Stomach smooth muscle (tissue), 2 donors: ENCODE data around the gene KRT38.
"Not testable (repeated sequence)": the region's sequence is repeated elsewhere in the genome, so short reads cannot be mapped to it uniquely, and the experiment has no call there.

Experiments
- H3K27ac ChIP-seq: one replicate; pipeline ENCODE4 v1.7.0; 2013; ENCODE audit warnings: mild to moderate bottlenecking, low read length, inconsistent platforms
- H3K27me3 ChIP-seq, 2 donors: one replicate each; pipeline ENCODE4 v1.7.0; 2013; ENCODE audit warnings: low read length in 2 of 2; ENCODE audit not compliant: insufficient read depth in 2 of 2, control insufficient read depth in 1 of 2
- H3K36me3 ChIP-seq, 2 donors: one replicate each; pipeline ENCODE4 v1.7.0; 2013; ENCODE audit warnings: low read length in 2 of 2; ENCODE audit not compliant: control insufficient read depth in 2 of 2, insufficient read depth in 2 of 2
- H3K4me1 ChIP-seq: one replicate; pipeline ENCODE4 v1.7.0; 2013; ENCODE audit warnings: low read length; ENCODE audit not compliant: control insufficient read depth, insufficient read depth
- H3K4me3 ChIP-seq, 2 donors: one replicate each; pipeline ENCODE4 v1.7.0; 2013; ENCODE audit warnings: low read length in 2 of 2
- H3K9ac ChIP-seq, 2 donors: one replicate each; pipeline ENCODE4 v1.7.0; 2013; ENCODE audit warnings: low read length in 2 of 2, mild to moderate bottlenecking in 1 of 2
- H3K9me3 ChIP-seq, 2 donors: one replicate each; pipeline ENCODE4 v1.7.0; 2013; ENCODE audit warnings: low read length in 2 of 2; ENCODE audit not compliant: control insufficient read depth in 2 of 2
- donor health status: healthy.
- donor health status: Pancreatic carcinoma.

Gene KRT38

GRCh38 chr17:41442739-41443138, 2.0 kb upstream of the KRT38 start:
- H3K9me3 ChIP-seq, result no peaks in the 10 kb centered on the region
- H3K36me3 ChIP-seq, result no peaks in the 10 kb centered on the region
- H3K4me1 ChIP-seq, result no peaks in the 10 kb centered on the region
- no peak overlapping the region for H3K4me3 ChIP-seq
- no peak overlapping the region for H3K9ac ChIP-seq
- H3K27me3 ChIP-seq, result peaks cover 0 to 5% of the 10 kb centered on the region in 2 donors
- H3K27ac ChIP-seq, result no peak overlapping the region

- no peaks in the 10 kb centered on the region for H3K36me3 ChIP-seq
- peaks cover 0 to 2% of the 10 kb centered on the region in 2 donors for H3K27me3 ChIP-seq
- H3K27ac ChIP-seq, result no peak overlapping the region
- no peak overlapping the region for H3K9ac ChIP-seq
- no peak overlapping the region for H3K4me3 ChIP-seq
- peaks cover 1% of the 10 kb centered on the region for H3K4me1 ChIP-seq
- no peaks in the 10 kb centered on the region for H3K9me3 ChIP-seq
These were observed 1.4 kb downstream of the KRT38 start for GRCh38 chr17:41439375-41439774.

GRCh38 chr17:41437769-41438168, 3.0 kb downstream of the KRT38 start:
- Histone ChIP-seq H3K36me3 (no peaks in the 10 kb centered on the region), H3K27ac (no peak overlapping the region), H3K27me3 (no peaks in the 10 kb centered on the region), H3K9me3 (no peaks in the 10 kb centered on the region), H3K9ac (no peak overlapping the region), H3K4me3 (no peak overlapping the region), H3K4me1 (peaks cover 5% of the 10 kb centered on the region)

GRCh38 chr17:41437254-41437653, 3.5 kb downstream of the KRT38 start:
- Histone ChIP-seq H3K27me3 (no peaks in the 10 kb centered on the region), H3K4me1 (peaks cover 5% of the 10 kb centered on the region), H3K4me3 (no peak overlapping the region)

GRCh38 chr17:41434415-41434814, 6.4 kb downstream of the KRT38 start:
- H3K4me1 ChIP-seq, result peaks cover 5% of the 10 kb centered on the region
- H3K27ac ChIP-seq, result no peak overlapping the region
- no peaks in the 10 kb centered on the region for H3K9me3 ChIP-seq
- peak overlapping the region in 1 of 2 donors; percentile 9 for H3K4me3 ChIP-seq
- H3K36me3 ChIP-seq, result no peaks in the 10 kb centered on the region
- no peaks in the 10 kb centered on the region for H3K27me3 ChIP-seq
- no peak overlapping the region for H3K9ac ChIP-seq

More at GRCh38 chr17:41437254-41437653, 3.5 kb downstream of the KRT38 start:
- Histone ChIP-seq H3K36me3 (no peaks in the 10 kb centered on the region), H3K27ac (no peak overlapping the region), H3K9ac (no peak overlapping the region), H3K9me3 (no peaks in the 10 kb centered on the region)

- Histone ChIP-seq H3K4me1 (peaks cover 5% of the 10 kb centered on the region), H3K9ac (no peak overlapping the region), H3K36me3 (no peaks in the 10 kb centered on the region), H3K27ac (no peak overlapping the region), H3K27me3 (no peaks in the 10 kb centered on the region), H3K4me3 (peak overlapping the region in 1 of 2 donors; percentile 9), H3K9me3 (no peaks in the 10 kb centered on the region)
These were observed 6.8 kb downstream of the KRT38 start for GRCh38 chr17:41434005-41434404.

GRCh38 chr17:41433586-41433985, 7.2 kb downstream of the KRT38 start:
- Histone ChIP-seq H3K9ac (no peak overlapping the region), H3K9me3 (no peaks in the 10 kb centered on the region), H3K4me1 (peaks cover 5% of the 10 kb centered on the region), H3K36me3 (no peaks in the 10 kb centered on the region), H3K27ac (no peak overlapping the region), H3K4me3 (no peak overlapping the region), H3K27me3 (no peaks in the 10 kb centered on the region)

- not testable (repeated sequence) for H3K36me3 ChIP-seq, H3K9me3 ChIP-seq, H3K27ac ChIP-seq, H3K4me3 ChIP-seq, H3K9ac ChIP-seq, H3K4me1 ChIP-seq, H3K27me3 ChIP-seq
These were observed 10.4 kb downstream of the KRT38 start for GRCh38 chr17:41430376-41430775.

GRCh38 chr17:41429667-41430066, 11.1 kb downstream of the KRT38 start:
- Histone ChIP-seq H3K4me3 (no peak overlapping the region), H3K9ac (no peak overlapping the region), H3K4me1 (peaks cover 5% of the 10 kb centered on the region)

GRCh38 chr17:41428591-41429291, 12.0 kb downstream of the KRT38 start:
- Histone ChIP-seq H3K9ac (no peak overlapping the region), H3K4me1 (no peaks in the 10 kb centered on the region), H3K9me3 (no peaks in the 10 kb centered on the region), H3K4me3 (no peak overlapping the region), H3K36me3 (no peaks in the 10 kb centered on the region), H3K27me3 (no peaks in the 10 kb centered on the region), H3K27ac (no peak overlapping the region)

More at GRCh38 chr17:41429667-41430066, 11.1 kb downstream of the KRT38 start:
- Histone ChIP-seq H3K27me3 (no peaks in the 10 kb centered on the region), H3K9me3 (no peaks in the 10 kb centered on the region), H3K27ac (no peak overlapping the region), H3K36me3 (no peaks in the 10 kb centered on the region)

- no peaks in the 10 kb centered on the region for H3K27me3 ChIP-seq
- H3K27ac ChIP-seq, result no peak within 1 kb of the TSS
- no peaks in the 10 kb centered on the region for H3K4me1 ChIP-seq
- no peak within 1 kb of the TSS for H3K9ac ChIP-seq
- no peaks in the 10 kb centered on the region for H3K9me3 ChIP-seq
- no peak within 1 kb of the TSS for H3K4me3 ChIP-seq
- no peaks in the 10 kb centered on the region for H3K36me3 ChIP-seq
These were observed 16.6 kb downstream of the KRT38 start, which contains the start of gene KRT37 for GRCh38 chr17:41424111-41424635. Gene KRT37 (minus strand): TSS chr17:41424585. CDS start chr17:41424523, 62 bp downstream.
